ENCODE measurements around the gene TFDP1. TPM values are rescaled to one million over a fixed set of nuclear protein-coding genes. Genes with fewer than 3 reads are reported as not detected.

The TFDP1 gene
- total and polyA plus RNA-seq, 2 of the 4 experiments (the other 2 are of a cell fraction), result 59.3 to 97.0 TPM

- no peak overlapping the region for H2BK120ac ChIP-seq (ENCODE audit: low read depth, low read length)
- no peak for TF ChIP-seq RAD21 (IDR thresholded peaks at IDR 0.05; ENCODE audit: low read length)
- TF ChIP-seq SMC3 (IDR thresholded peaks at IDR 0.05; ENCODE audit: low read depth, low read length), result no peak
- no peak for TF ChIP-seq MXI1 (IDR thresholded peaks at IDR 0.05; ENCODE audit: borderline replicate concordance, low read depth, low read length)
- no peak for TF ChIP-seq FOS (IDR thresholded peaks at IDR 0.05; ENCODE audit: low read depth, low read length)
- TF ChIP-seq CEBPB (IDR thresholded peaks at IDR 0.05; ENCODE audit: low read depth, low read length), result no peak
- TF ChIP-seq USF2 (IDR thresholded peaks at IDR 0.05; ENCODE audit: low read depth, low read length), result no peak
- no peak for TF ChIP-seq CHD1 (IDR thresholded peaks at IDR 0.05; ENCODE audit: low read depth, low read length)
- TF ChIP-seq MAZ (IDR thresholded peaks at IDR 0.05; ENCODE audit: borderline replicate concordance, low read depth, low read length), result no peak
- no peak for TF ChIP-seq ELK1 (IDR thresholded peaks at IDR 0.05; ENCODE audit: borderline replicate concordance, low read depth, low read length)
- no peak for TF ChIP-seq MAFK (IDR thresholded peaks at IDR 0.05; ENCODE audit: low read depth, low read length)
- TF ChIP-seq BHLHE40 (IDR thresholded peaks at IDR 0.05; ENCODE audit: low read depth, low read length), result no peak
- WGBS, 2 experiments (ENCODE audit: extremely low coverage in 2 of 2, insufficient read length in 1 of 2), result 88% methylated on average over 2 of the region's 16 CpGs; no CpG with 5 or more reads in 1 of the 2 experiments
- CTCF ChIA-PET, result no interaction called here
- no peaks in the 10 kb centered on the region for H3K27me3 ChIP-seq (ENCODE audit: control insufficient read depth, insufficient read depth, low read length)
- no peak overlapping the region for H3K27ac ChIP-seq (ENCODE audit: insufficient read depth, low read length)
- peaks cover 13% of the 10 kb centered on the region for H3K9me1 ChIP-seq (ENCODE audit: insufficient read depth, low read length)
- no peak overlapping the region for H2BK20ac ChIP-seq (ENCODE audit: low read depth, low read length)
- no peak overlapping the region for H3K23ac ChIP-seq (ENCODE audit: low read depth, low read length)
- no peak overlapping the region for H2BK15ac ChIP-seq (ENCODE audit: low read depth, low read length)
- peaks cover 35% of the 10 kb centered on the region for H3K36me3 ChIP-seq (ENCODE audit: control insufficient read depth, insufficient read depth, low read length)
- intact Hi-C loops (cut with micrococcal nuclease), result no loop called here
- H3K79me1 ChIP-seq (ENCODE audit: low read depth in 1 of 2, low read length in 2 of 2), result peaks cover 6 to 9% of the 10 kb centered on the region in 2 experiments; a peak in 3 of 4 replicates
- H3K14ac ChIP-seq (replicated peaks; ENCODE audit: low read depth, low read length), result no peak overlapping the region
- no peak overlapping the region for H3K56ac ChIP-seq (ENCODE audit: extremely low read depth, insufficient read depth, low read length)
- no peak overlapping the region for H2AK9ac ChIP-seq (replicated peaks; ENCODE audit: low read depth, low read length, poor library complexity)
- BruUV-seq (replicated peaks), result no TSS peak
- peaks cover 10% of the 10 kb centered on the region; the same call in 1 of the 2 replicates for H4K20me1 ChIP-seq (ENCODE audit: insufficient read depth, low read length)
- no peak overlapping the region for H3K4me2 ChIP-seq (ENCODE audit: low read depth, low read length)
- no peak overlapping the region for H3K4ac ChIP-seq (ENCODE audit: low read depth, low read length)
- no peak overlapping the region for H2AK5ac ChIP-seq (ENCODE audit: low read depth, low read length)
- no peak overlapping the region for H2AFZ ChIP-seq (replicated peaks; ENCODE audit: low read length, poor library complexity)
- dilution Hi-C loops (cut with HindIII; ENCODE audit: low sequenced_read_pairs, unreplicated experiment), result no loop called here
- no peak overlapping the region for H3K9ac ChIP-seq (ENCODE audit: low read depth, low read length)
- POLR2A ChIA-PET (ENCODE audit: unreplicated experiment), result no interaction called here
- no peak overlapping the region for H3K18ac ChIP-seq (ENCODE audit: low read depth, low read length)
- no peaks in the 10 kb centered on the region for H3K4me1 ChIP-seq (ENCODE audit: control insufficient read depth, insufficient read depth, low read length)
- no peak overlapping the region for H3K4me3 ChIP-seq (ENCODE audit: insufficient read depth, low read depth, low read length)
- H4K5ac ChIP-seq (ENCODE audit: low read depth, low read length), result no peak overlapping the region
- no peak overlapping the region for H2BK5ac ChIP-seq (ENCODE audit: low read depth, low read length, poor library complexity, severe bottlenecking)
- no peak overlapping the region for H4K8ac ChIP-seq (ENCODE audit: low read depth in 2 of 2, low read length in 2 of 2)
- no peaks in the 10 kb centered on the region for H3K9me3 ChIP-seq (ENCODE audit: control insufficient read depth, insufficient read depth, low read length)
- in situ Hi-C loops (cut with MboI; ENCODE audit: low sequenced_read_pairs), result no loop called here
- ATAC-seq (ENCODE audit: low read depth) (no peak), DNase-seq (no peak)
- no peak overlapping the region for H4K91ac ChIP-seq (ENCODE audit: insufficient read depth, low read depth, low read length)
These were observed 30.8 kb upstream of the TFDP1 start for GRCh38 chr13:113553511-113554332.
